Measurements from ENCODE around the gene EVA1A.

Gene EVA1A

DNA sequence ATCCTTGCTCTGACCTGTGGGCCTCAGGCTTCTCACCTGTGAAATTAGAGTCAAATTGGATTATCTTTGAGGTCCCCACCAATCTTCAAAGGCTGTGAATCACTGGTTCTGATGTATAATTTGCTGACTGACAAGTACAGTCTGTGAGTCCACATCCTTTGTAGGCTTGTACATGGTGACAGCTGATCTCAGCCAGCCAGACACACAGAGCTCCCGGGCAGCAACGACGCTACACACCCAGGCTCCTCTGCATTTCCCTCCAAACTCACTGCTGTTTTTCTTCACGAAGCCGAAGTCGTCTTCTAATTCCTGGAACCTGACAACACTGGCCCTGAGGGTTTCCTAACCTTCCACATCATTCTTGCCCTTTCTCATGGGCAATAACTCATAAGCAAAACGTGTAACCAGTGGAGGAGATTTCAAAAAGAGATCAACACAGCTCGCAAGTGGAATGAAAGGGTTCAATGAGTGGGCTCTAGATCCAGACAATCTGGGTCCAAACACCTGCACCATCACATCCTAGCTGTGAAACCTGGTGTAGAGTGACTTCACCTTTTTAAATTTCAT, 37.9 kb upstream of the EVA1A start:
- ATAC-seq (replicated peaks) (no peak), DNase-seq (no peak)
- peaks cover 24 to 31% of the 10 kb centered on the region in 2 donors for H3K27me3 Mint-ChIP-seq
- H3K36me3 Mint-ChIP-seq (ENCODE audit: insufficient read depth) = no peaks in the 10 kb centered on the region
- H3K9me3 Mint-ChIP-seq = no peaks in the 10 kb centered on the region
- H3K4me3 Mint-ChIP-seq = no peak overlapping the region
- H3K27ac Mint-ChIP-seq = no peak overlapping the region
- no peaks in the 10 kb centered on the region for H3K4me1 Mint-ChIP-seq (ENCODE audit: low read depth in 2 of 2)

DNA sequence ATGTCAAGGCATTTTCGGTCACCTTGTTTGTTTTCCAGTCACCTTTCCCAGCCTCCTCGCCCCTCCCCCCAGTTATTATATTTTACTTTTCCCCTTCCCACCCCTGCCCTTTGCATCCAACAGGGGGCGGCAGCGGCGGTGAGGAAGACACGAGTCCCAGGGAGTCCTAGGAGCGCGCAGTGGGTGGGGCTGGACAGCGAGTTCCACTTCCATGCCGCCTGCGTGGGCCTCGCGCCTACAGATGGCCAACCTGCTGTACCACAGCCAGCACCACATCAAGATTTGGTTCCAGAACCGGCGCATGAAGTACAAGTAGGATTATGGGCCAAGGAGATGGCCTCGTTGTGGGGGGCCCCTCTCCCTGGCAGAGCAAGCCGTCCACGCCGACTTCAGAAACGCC, 37.2 kb upstream of the EVA1A start:
- no peak overlapping the region for H3K4me3 Mint-ChIP-seq
- no peak for ATAC-seq (replicated peaks)
- no peaks in the 10 kb centered on the region for H3K4me1 Mint-ChIP-seq (ENCODE audit: low read depth in 2 of 2)
- no peaks in the 10 kb centered on the region for H3K36me3 Mint-ChIP-seq (ENCODE audit: insufficient read depth)
- H3K27me3 Mint-ChIP-seq = peaks cover 30 to 38% of the 10 kb centered on the region in 2 donors
- no peaks in the 10 kb centered on the region for H3K9me3 Mint-ChIP-seq
- no peak overlapping the region for H3K27ac Mint-ChIP-seq
- no peak for DNase-seq

DNA sequence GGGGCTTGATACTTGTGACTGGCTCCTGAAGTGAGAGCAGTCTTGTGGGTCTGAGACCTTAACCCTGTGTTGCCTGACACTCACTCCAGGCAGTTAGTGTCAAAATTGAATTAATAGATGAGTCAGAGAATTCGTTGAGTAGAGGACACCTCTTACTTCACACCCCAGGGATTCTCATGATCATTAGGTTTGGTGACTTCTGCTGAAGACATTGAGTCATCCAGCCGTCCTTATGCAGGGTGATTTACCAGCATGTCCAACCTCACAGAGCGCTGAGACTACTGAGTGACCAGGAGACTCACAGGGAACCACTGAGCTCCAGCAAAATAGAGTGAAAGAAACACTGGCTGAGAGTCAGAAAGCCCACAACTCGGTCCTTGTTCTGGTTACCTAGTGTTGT, 36.0 kb upstream of the EVA1A start:
- DNase-seq (no peak), ATAC-seq (replicated peaks) (no peak)
- H3K36me3 Mint-ChIP-seq (ENCODE audit: insufficient read depth) = no peaks in the 10 kb centered on the region
- no peak overlapping the region for H3K4me3 Mint-ChIP-seq
- H3K9me3 Mint-ChIP-seq = no peaks in the 10 kb centered on the region
- no peaks in the 10 kb centered on the region for H3K4me1 Mint-ChIP-seq (ENCODE audit: low read depth in 2 of 2)
- H3K27ac Mint-ChIP-seq = no peak overlapping the region
- H3K27me3 Mint-ChIP-seq = peaks cover 21 to 35% of the 10 kb centered on the region in 2 donors

DNA sequence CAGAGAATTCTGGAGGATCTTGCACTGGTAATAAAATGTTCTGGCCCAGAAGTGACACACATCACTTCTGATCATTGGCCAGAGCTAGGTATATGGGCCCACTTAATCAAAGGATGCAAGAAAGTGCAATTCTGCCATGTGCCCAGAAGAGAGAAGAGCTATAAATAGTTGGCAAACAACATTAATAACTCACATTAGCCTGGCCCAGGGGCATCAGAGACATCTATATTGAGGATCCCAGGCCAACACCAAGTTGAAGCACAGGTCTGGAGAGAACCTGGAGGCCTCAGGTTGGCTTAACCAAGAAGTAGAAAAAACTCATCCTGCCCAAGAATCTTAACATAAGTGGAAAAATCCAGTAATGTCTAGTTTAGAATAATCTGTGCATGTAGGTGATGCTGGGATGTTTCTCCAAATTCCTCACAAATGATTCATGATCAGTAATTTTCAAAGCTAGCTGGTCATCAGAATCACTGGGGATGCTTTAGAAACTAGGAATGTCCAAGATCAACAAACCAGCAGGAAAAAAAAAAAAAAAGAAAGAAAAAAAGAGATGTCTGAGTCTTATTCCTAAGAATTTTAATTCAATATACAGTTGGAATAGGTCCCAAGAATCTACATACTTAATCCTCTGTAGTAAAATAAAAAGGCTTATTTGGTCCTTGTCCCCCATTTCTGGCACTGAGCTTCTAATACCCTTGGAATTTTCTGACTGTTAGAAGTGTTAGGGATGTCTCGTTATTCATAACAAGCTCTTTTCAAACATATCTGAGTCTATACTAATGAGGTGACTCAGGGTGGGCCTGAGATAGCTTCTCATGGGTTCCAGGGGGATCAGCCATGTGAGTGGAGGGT, 35.0 kb upstream of the EVA1A start:
- Mint-ChIP-seq H3K27ac (no peak overlapping the region), H3K4me1 (ENCODE audit: low read depth in 2 of 2) (no peaks in the 10 kb centered on the region), H3K27me3 (peaks cover 11 to 24% of the 10 kb centered on the region in 2 donors), H3K36me3 (ENCODE audit: insufficient read depth) (no peaks in the 10 kb centered on the region), H3K4me3 (no peak overlapping the region), H3K9me3 (peaks cover 0 to 1% of the 10 kb centered on the region in 2 donors)
- ATAC-seq (replicated peaks) (no peak), DNase-seq (no peak)

DNA sequence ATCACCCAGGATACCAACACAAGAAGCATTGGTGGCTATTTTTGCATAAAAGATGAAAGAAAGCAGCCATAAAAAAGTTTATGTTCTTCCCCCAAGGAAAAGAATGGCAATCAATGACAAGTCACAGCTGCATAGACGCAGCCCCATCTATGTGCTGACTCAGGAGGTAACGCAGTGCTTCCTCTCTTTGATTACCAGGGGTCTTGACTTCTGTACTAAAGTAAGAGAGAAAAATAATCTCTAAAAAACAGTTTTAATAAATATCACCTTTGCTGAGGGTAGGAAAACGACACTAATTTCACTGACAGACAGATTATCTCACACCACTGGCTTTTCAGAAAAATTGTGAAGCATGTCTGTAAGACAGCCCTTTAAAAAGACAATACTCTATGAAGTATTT, 33.9 kb upstream of the EVA1A start:
- Mint-ChIP-seq H3K4me1 (ENCODE audit: low read depth in 2 of 2) (no peaks in the 10 kb centered on the region), H3K27me3 (peaks cover 11 to 13% of the 10 kb centered on the region in 2 donors), H3K36me3 (ENCODE audit: insufficient read depth) (no peaks in the 10 kb centered on the region), H3K27ac (no peak overlapping the region), H3K4me3 (no peak overlapping the region), H3K9me3 (peaks cover 0 to 4% of the 10 kb centered on the region in 2 donors)
- DNase-seq (no peak), ATAC-seq (replicated peaks) (no peak)

DNA sequence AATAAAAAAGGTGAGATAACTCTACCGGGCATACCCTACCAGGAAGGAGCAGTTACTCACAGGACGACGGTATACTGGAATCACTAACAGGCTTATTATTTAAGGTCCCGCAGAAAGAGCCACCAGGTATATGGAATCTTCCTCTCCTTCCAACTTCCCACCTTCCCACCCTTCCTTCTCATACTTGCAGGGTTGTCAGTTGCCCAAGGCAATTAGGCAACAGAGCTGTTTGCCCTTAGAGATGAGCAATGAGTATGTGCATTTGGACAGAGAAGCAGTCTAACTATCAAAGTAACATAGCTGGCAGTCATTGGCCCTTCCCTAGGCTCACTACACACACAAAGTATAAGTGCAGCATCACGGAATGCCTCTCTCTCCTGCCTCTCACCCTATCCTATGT, 32.1 kb upstream of the EVA1A start:
- ATAC-seq (replicated peaks) = no peak
- Mint-ChIP-seq H3K27ac (no peak overlapping the region), H3K4me3 (no peak overlapping the region)

DNA sequence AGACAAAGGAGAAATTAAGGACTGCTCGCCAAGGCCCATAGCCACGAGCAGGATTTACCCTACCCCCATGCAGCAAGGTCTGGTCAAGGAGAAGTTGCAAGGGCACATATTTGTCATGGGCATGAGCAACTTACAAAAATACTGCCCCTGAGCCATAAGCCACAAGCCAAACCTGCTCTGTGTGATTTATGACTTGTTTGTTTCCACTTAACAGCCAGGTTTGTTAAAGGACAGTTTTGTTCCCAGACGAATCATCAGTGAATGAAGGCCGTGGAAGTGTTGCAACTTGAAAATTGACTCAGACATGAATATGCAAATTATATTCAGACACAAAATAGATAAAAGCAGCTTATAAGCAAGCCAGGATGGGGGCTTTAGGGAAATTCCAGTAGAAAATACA, 31.3 kb upstream of the EVA1A start:
- Mint-ChIP-seq H3K27ac (no peak overlapping the region), H3K36me3 (ENCODE audit: insufficient read depth) (no peaks in the 10 kb centered on the region), H3K27me3 (peaks cover 11 to 13% of the 10 kb centered on the region in 2 donors), H3K9me3 (peaks cover 0 to 4% of the 10 kb centered on the region in 2 donors), H3K4me3 (no peak overlapping the region), H3K4me1 (ENCODE audit: low read depth in 2 of 2) (no peaks in the 10 kb centered on the region)
- ATAC-seq (replicated peaks) (no peak), DNase-seq (no peak)

More for the DNA sequence above, 32.1 kb upstream of the EVA1A start:
- H3K27me3 Mint-ChIP-seq = peaks cover 11 to 13% of the 10 kb centered on the region in 2 donors
- H3K9me3 Mint-ChIP-seq = peaks cover 0 to 4% of the 10 kb centered on the region in 2 donors
- H3K36me3 Mint-ChIP-seq (ENCODE audit: insufficient read depth) = no peaks in the 10 kb centered on the region
- DNase-seq = no peak
- H3K4me1 Mint-ChIP-seq (ENCODE audit: low read depth in 2 of 2) = no peaks in the 10 kb centered on the region

DNA sequence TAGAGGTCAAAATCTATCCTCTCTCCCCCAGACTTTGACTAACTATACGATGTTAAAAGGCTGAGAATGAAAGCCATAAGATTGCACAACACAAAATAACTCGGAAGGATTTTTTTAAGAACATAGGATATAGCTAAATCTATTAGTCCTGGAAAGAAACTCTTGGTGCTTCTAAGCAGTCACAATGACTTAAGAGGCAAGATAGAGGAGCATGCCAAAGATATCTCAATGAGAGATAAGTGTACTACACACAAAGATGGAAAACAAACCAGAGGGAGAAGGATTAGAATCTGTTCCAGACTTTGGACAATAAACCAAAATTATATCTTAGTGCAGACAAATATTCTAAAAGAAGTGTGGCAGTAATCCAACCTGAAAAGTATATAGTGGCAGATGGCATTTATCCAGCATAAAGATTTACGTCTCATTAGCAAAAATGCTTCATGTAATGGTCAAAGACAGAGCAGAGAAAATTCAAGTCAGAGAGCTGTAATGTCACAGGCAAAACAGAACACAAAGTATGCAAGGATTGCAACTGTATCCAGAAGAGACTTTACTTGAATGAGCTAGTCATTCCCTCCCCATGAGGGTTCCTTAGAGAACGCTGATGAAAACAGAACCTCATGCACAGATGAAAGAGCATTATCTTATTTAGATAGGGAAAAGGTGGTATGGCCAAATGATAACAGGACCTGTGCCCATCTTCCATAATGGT, 28.8 kb upstream of the EVA1A start:
- peaks cover 0 to 4% of the 10 kb centered on the region in 2 donors for H3K9me3 Mint-ChIP-seq
- H3K4me3 Mint-ChIP-seq = no peak overlapping the region
- H3K36me3 Mint-ChIP-seq (ENCODE audit: insufficient read depth) = no peaks in the 10 kb centered on the region
- H3K27ac Mint-ChIP-seq = no peak overlapping the region
- DNase-seq (no peak), ATAC-seq (replicated peaks) (no peak)
- H3K27me3 Mint-ChIP-seq = peaks cover 11 to 26% of the 10 kb centered on the region in 2 donors
- H3K4me1 Mint-ChIP-seq (ENCODE audit: low read depth in 2 of 2) = no peaks in the 10 kb centered on the region

DNA sequence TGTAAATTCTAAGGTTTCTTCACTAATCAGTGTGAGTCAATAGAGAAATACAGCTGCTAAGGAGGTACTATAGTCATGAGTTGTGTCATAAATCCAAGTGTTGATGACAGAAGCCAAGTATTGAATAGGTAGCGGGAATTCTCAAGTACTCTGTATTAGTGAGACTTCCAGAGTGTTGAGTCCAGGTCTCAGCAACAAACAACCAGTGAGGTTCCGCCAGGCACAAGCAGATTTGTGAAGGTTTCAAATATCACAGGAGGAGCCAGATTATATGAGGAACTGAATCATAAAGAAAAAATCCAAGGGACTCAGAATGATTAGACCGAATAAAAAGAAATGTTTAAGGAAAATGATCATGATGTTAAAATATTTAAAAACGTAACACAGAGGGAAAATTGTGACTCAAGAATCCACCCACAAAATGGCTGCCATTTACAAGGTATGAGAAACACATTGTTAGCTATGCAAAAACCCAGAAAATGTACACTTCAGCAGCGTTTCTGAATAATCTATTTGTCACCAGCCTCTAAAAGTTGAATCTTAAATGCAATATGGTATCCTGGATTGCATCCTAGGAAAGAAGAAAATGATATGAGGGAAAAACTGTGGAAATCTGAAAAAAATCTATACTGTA, 27.3 kb upstream of the EVA1A start:
- H3K36me3 Mint-ChIP-seq (ENCODE audit: insufficient read depth) = no peaks in the 10 kb centered on the region
- peaks cover 6 to 21% of the 10 kb centered on the region in 2 donors for H3K27me3 Mint-ChIP-seq
- H3K4me1 Mint-ChIP-seq (ENCODE audit: low read depth in 2 of 2) = no peaks in the 10 kb centered on the region
- ATAC-seq (replicated peaks) = no peak
- DNase-seq = no peak
- H3K4me3 Mint-ChIP-seq = no peak overlapping the region
- no peak overlapping the region for H3K27ac Mint-ChIP-seq
- H3K9me3 Mint-ChIP-seq = peaks cover 0 to 4% of the 10 kb centered on the region in 2 donors

DNA sequence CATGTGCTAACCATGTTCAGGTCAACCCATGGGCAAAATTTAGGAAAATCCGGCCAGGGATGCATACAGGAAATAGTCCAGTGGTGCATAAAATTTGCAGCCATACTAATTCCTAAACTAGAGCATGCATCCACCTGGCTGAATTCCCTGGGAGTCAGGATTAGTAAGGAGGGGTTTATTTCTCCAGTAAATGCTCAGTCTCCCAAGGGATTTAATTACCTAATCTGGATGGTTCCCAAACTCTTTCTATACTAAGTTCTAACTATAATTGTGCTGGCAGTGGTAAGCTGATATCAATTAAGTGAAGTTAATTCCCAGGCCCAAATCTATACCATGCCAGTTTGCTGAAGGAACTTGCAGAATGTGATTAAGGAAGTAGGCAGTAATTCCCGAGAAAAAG, 26.2 kb upstream of the EVA1A start:
- no peaks in the 10 kb centered on the region for H3K4me1 Mint-ChIP-seq (ENCODE audit: low read depth in 2 of 2)
- H3K27me3 Mint-ChIP-seq = peaks cover 5 to 16% of the 10 kb centered on the region in 2 donors
- H3K27ac Mint-ChIP-seq = no peak overlapping the region
- no peak for ATAC-seq (replicated peaks)
- H3K36me3 Mint-ChIP-seq (ENCODE audit: insufficient read depth) = no peaks in the 10 kb centered on the region
- peaks cover 0 to 4% of the 10 kb centered on the region in 2 donors for H3K9me3 Mint-ChIP-seq
- no peak overlapping the region for H3K4me3 Mint-ChIP-seq
- DNase-seq = no peak

DNA sequence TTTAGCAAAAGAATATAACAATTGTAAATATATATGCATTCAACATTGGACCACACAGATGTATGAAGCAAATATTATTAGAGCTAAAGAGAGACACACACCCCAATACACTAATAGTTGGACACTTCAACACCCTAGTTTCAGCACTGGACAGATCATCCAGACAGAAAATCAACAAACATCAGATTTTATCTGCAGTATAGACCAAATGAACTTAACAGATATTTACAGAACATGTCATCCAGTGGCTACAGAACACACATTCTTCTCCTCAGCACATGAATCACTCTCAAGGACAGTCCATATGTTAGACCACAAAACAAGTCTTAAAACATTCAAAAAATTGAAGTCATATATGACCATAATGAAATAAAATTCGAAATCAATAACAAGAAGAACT, 22.1 kb upstream of the EVA1A start:
- Mint-ChIP-seq H3K27me3 (peaks cover 23 to 46% of the 10 kb centered on the region in 2 donors), H3K4me1 (ENCODE audit: low read depth in 2 of 2) (no peaks in the 10 kb centered on the region), H3K9me3 (no peaks in the 10 kb centered on the region), H3K27ac (no peak overlapping the region), H3K36me3 (ENCODE audit: insufficient read depth) (no peaks in the 10 kb centered on the region), H3K4me3 (no peak overlapping the region)
- ATAC-seq (replicated peaks) (no peak), DNase-seq (no peak)

DNA sequence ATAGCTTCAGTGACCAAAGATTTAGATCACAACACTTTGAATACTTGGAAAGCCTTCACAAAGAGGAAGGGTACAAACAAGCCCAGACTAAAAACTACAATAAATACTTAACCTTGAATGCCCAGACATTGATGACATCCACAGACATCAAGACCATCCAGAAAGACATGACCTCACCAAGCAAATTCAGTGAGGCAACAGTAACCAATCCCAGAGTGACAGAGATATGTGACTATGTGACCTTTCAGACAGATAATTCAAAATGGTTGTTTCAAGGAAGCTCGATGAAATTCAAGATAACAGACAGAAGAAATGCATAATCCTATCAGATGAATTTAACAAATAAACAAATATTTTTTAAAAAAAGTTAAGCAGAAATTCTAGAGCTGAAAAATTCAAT, 19.9 kb upstream of the EVA1A start:
- H3K9me3 Mint-ChIP-seq = no peaks in the 10 kb centered on the region
- H3K36me3 Mint-ChIP-seq (ENCODE audit: insufficient read depth) = no peaks in the 10 kb centered on the region
- H3K4me1 Mint-ChIP-seq (ENCODE audit: low read depth in 2 of 2) = no peaks in the 10 kb centered on the region
- peaks cover 18 to 40% of the 10 kb centered on the region in 2 donors for H3K27me3 Mint-ChIP-seq
- DNase-seq = no peak
- no peak overlapping the region for H3K27ac Mint-ChIP-seq
- no peak for ATAC-seq (replicated peaks)
- H3K4me3 Mint-ChIP-seq = no peak overlapping the region

DNA sequence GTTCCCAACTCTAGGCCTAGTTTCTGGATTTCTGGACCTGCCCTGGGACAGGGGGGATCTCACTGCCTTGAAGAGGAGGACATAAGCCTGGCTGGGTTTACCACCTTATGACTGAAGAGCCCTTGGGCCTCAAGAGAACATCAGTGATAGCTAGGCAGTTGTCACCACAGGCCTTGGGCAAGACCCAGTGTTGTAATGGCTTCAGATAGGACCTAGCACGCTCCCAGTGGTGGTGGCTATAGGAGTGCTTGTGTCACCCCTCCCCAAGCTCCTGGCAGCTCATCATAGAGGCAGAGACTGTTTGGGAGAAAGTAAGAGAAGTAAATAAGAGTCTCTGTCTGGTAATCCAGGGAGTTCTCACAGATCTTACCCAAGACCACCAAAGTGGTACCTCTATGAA, 19.4 kb upstream of the EVA1A start:
- ATAC-seq (replicated peaks) (no peak), DNase-seq (no peak)
- Mint-ChIP-seq H3K4me3 (no peak overlapping the region), H3K4me1 (ENCODE audit: low read depth in 2 of 2) (no peaks in the 10 kb centered on the region), H3K27ac (no peak overlapping the region), H3K36me3 (ENCODE audit: insufficient read depth) (no peaks in the 10 kb centered on the region), H3K27me3 (peaks cover 18 to 40% of the 10 kb centered on the region in 2 donors), H3K9me3 (no peaks in the 10 kb centered on the region)

Measured in effector memory CD8-positive, alpha-beta T cell (primary cell).